ENCODE measurements around the gene FUNDC2.
A peak's percentile ranks its signal among the peaks of the same experiment; 100 is the strongest.

Gene FUNDC2

GRCh38 chrX:155023907-155024833 is 2.5 kb upstream of the FUNDC2 start:
- TF ChIP-seq CTCF (IDR thresholded peaks at IDR 0.05; ENCODE audit: control insufficient read depth, insufficient read depth, low read depth, low read length, missing control alignments), result no peak
- no peak overlapping the region for H3K4me3 ChIP-seq (ENCODE audit: control insufficient read depth, low read depth, low read length)
- DNase-seq (ENCODE audit: low read depth), result no peak

GRCh38 chrX:155026420-155026726 is 271 bp upstream of the FUNDC2 start:
- TF ChIP-seq CTCF (IDR thresholded peaks at IDR 0.05; ENCODE audit: control insufficient read depth, insufficient read depth, low read depth, low read length, missing control alignments), result no peak
- peak overlapping the region; percentile 63 for H3K4me3 ChIP-seq (ENCODE audit: control insufficient read depth, low read depth, low read length)
- DNase-seq (ENCODE audit: low read depth), result no peak

- no peak for TF ChIP-seq CTCF (IDR thresholded peaks at IDR 0.05; ENCODE audit: control insufficient read depth, insufficient read depth, low read depth, low read length, missing control alignments)
- peak overlapping the region; percentile 63 for H3K4me3 ChIP-seq (ENCODE audit: control insufficient read depth, low read depth, low read length)
- peak; percentile 61 for DNase-seq (ENCODE audit: low read depth)
Observed at GRCh38 chrX:155027509-155028066, 944 bp downstream of the FUNDC2 start.

- TF ChIP-seq CTCF (IDR thresholded peaks at IDR 0.05; ENCODE audit: control insufficient read depth, insufficient read depth, low read depth, low read length, missing control alignments), result no peak
- no peak overlapping the region for H3K4me3 ChIP-seq (ENCODE audit: control insufficient read depth, low read depth, low read length)
Observed at GRCh38 chrX:155028129-155028528, 1.5 kb downstream of the FUNDC2 start.

GRCh38 chrX:155028877-155029291 is 2.2 kb downstream of the FUNDC2 start:
- TF ChIP-seq CTCF (IDR thresholded peaks at IDR 0.05; ENCODE audit: control insufficient read depth, insufficient read depth, low read depth, low read length, missing control alignments), result no peak
- no peak overlapping the region for H3K4me3 ChIP-seq (ENCODE audit: control insufficient read depth, low read depth, low read length)
- no peak for DNase-seq (ENCODE audit: low read depth)

More at GRCh38 chrX:155028129-155028528, 1.5 kb downstream of the FUNDC2 start:
- no peak for DNase-seq (ENCODE audit: low read depth)

GRCh38 chrX:155031657-155032056 is 5.0 kb downstream of the FUNDC2 start:
- DNase-seq (ENCODE audit: low read depth), result no peak
- TF ChIP-seq CTCF (IDR thresholded peaks at IDR 0.05; ENCODE audit: control insufficient read depth, insufficient read depth, low read depth, low read length, missing control alignments), result no peak
- no peak overlapping the region for H3K4me3 ChIP-seq (ENCODE audit: control insufficient read depth, low read depth, low read length)
